Measurements from ENCODE around the gene SLC7A8.

The SLC7A8 gene

GRCh38 chr14:23208324-23208723 lies 24.9 kb upstream of the SLC7A8 start:
- TF ChIP-seq CTCF (IDR thresholded peaks at IDR 0.05) = no peak

GRCh38 chr14:23207146-23207540 lies 23.7 kb upstream of the SLC7A8 start:
- TF ChIP-seq CTCF (IDR thresholded peaks at IDR 0.05) = no peak

GRCh38 chr14:23206422-23207145 lies 23.1 kb upstream of the SLC7A8 start:
- TF ChIP-seq CTCF (IDR thresholded peaks at IDR 0.05) = no peak

- TF ChIP-seq CTCF (IDR thresholded peaks at IDR 0.05) = no peak
These were observed 18.5 kb upstream of the SLC7A8 start for GRCh38 chr14:23202001-23202400.

GRCh38 chr14:23195552-23196101 lies 12.2 kb upstream of the SLC7A8 start:
- no peak for TF ChIP-seq CTCF (IDR thresholded peaks at IDR 0.05)

- TF ChIP-seq CTCF (IDR thresholded peaks at IDR 0.05) = no peak
These were observed 10.0 kb upstream of the SLC7A8 start for GRCh38 chr14:23193432-23193831.

GRCh38 chr14:23187925-23188324 lies 4.5 kb upstream of the SLC7A8 start:
- TF ChIP-seq CTCF (IDR thresholded peaks at IDR 0.05) = no peak

Data from LNCAP (cell line).